Stomach (tissue), 9 donors: ENCODE measurements around the gene SH2D7. TPM values are rescaled to one million over a fixed set of nuclear protein-coding genes. Genes with fewer than 3 reads are reported as not detected.

Experiments used
- DNase-seq, 2 donors: peaks; one replicate each; pipeline versions ENCODE4 v3.0.0 to v3.0.0-alpha.2; 2013 to 2019
- H3K27ac ChIP-seq, 5 donors: fragments of 200-600 bp in 4 of 5; sonication (generic) in 4 of 5; one replicate each; pipeline ENCODE4 v1.5.1; 2013 to 2019; ENCODE audit warnings: mild to moderate bottlenecking in 1 of 5, moderate library complexity in 1 of 5
- H3K27me3 ChIP-seq, 3 donors: fragments of 200-600 bp; sonication (generic); one replicate each; pipeline ENCODE4 v1.5.1; 2017 to 2019; ENCODE audit warnings: mixed run types in 1 of 3
- H3K36me3 ChIP-seq, 4 donors: fragments of 200-600 bp; sonication (generic); 1 replicate in 3 of 4; 2 replicates in 1 of 4; pipeline ENCODE4 v1.5.1; 2016 to 2019
- H3K4me1 ChIP-seq, 4 donors: fragments of 200-600 bp; sonication (generic); one replicate each; pipeline ENCODE4 v1.5.1; 2016 to 2019
- H3K4me3 ChIP-seq, 4 donors: fragments of 200-600 bp; sonication (generic) in 3 of 4; one replicate each; pipeline ENCODE4 v1.5.1; 2016 to 2019; ENCODE audit warnings: mild to moderate bottlenecking in 1 of 4
- H3K9me3 ChIP-seq, 4 donors: fragments of 200-600 bp; sonication (generic); one replicate each; pipeline ENCODE4 v1.5.1; 2016 to 2019
- EP300 ChIP-seq: sonication (generic); formaldehyde crosslinking; IDR thresholded peaks from one replicate; pipeline ENCODE4 v1.6.1; 2017; ENCODE audit warnings: antibody characterized with exemption
- POLR2A ChIP-seq, 4 donors: fragments of 450-650 bp; IDR thresholded peaks; one replicate each; pipeline ENCODE4 v1.6.1; 2016; ENCODE audit warnings: antibody characterized with exemption in 4 of 4, control low read depth in 2 of 4, mild to moderate bottlenecking in 1 of 4, moderate library complexity in 1 of 4
- POLR2AphosphoS5 ChIP-seq, 3 donors: sonication (generic); formaldehyde crosslinking; IDR thresholded peaks; one replicate each; pipeline ENCODE4 v1.6.1; 2016; ENCODE audit warnings: antibody characterized with exemption in 3 of 3
- WGBS, 5 donors: extraction: QIAGEN DNeasy Blood & Tissue Kit in 3 of 5; methylation state at CpG; one replicate each; pipeline versions ENCODE4 v1.1.5 to v1.1.7; 2013 to 2018; 5-methylcytosine and 5-hydroxymethylcytosine counted together
- intact Hi-C: fragments of 100-400 bp; cut with DNase I; formaldehyde crosslinking; loops from one replicate; pipeline ENCODE4 v1.15.1; 2023; ENCODE audit warnings: low total_unique reads
- polyA plus RNA-seq, 3 donors: library from polyadenylated mRNA; stranded (reverse); fragments of 200-250 nt; gene quantifications; one replicate each; pipeline ENCODE4 v1.2.3, GENCODE V29; 2013
- total RNA-seq, 5 donors: library from RNA; depleted of rRNA; stranded (reverse); fragments of >200 nt; gene quantifications; one replicate each; pipeline versions ENCODE4 v1.1.0 to v1.2.3, GENCODE V29; 2014 to 2016
- TF ChIP-seq, protein P1 (sequence below), 7 experiments: fragments of 450-650 bp in 4 of 7; fragments of 200-600 bp in 3 of 7; sonication (generic) in 3 of 7; IDR thresholded peaks; one replicate each; pipeline ENCODE4 v1.5.1; 2016 to 2019; ENCODE audit warnings: antibody characterized with exemption in 7 of 7, control low read depth in 2 of 7, mild to moderate bottlenecking in 1 of 7
- donor health status: healthy with polysubstance abuse.
- donor health status: Bipolar disorder and iron deficiency.
- donor health status: healthy.

SH2D7 gene
- total and polyA plus RNA-seq, 8 donors, result 0.29 to 0.45 TPM; not detected in 6

GRCh38 chr15:78102741-78103140, 10.4 kb downstream of the SH2D7 start:
- peak overlapping the region in 2 of 5 donors; percentile 36 to 62 for H3K27ac ChIP-seq
- no peak for TF ChIP-seq POLR2A (IDR thresholded peaks at IDR 0.05)
- TF ChIP-seq, protein P1, sequence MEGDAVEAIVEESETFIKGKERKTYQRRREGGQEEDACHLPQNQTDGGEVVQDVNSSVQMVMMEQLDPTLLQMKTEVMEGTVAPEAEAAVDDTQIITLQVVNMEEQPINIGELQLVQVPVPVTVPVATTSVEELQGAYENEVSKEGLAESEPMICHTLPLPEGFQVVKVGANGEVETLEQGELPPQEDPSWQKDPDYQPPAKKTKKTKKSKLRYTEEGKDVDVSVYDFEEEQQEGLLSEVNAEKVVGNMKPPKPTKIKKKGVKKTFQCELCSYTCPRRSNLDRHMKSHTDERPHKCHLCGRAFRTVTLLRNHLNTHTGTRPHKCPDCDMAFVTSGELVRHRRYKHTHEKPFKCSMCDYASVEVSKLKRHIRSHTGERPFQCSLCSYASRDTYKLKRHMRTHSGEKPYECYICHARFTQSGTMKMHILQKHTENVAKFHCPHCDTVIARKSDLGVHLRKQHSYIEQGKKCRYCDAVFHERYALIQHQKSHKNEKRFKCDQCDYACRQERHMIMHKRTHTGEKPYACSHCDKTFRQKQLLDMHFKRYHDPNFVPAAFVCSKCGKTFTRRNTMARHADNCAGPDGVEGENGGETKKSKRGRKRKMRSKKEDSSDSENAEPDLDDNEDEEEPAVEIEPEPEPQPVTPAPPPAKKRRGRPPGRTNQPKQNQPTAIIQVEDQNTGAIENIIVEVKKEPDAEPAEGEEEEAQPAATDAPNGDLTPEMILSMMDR (IDR thresholded peaks at IDR 0.05), result no peak
- no peak for TF ChIP-seq EP300
- no peak for TF ChIP-seq POLR2AphosphoS5 (IDR thresholded peaks at IDR 0.05)
- WGBS, 5 donors, result 83 to 95% (median 87%) methylated on average over 4 to 6 of the region's 6 CpGs
- intact Hi-C loops, result no loop called here
- no peak overlapping the region for H3K4me3 ChIP-seq
- no peaks in the 10 kb centered on the region for H3K27me3 ChIP-seq
- H3K36me3 ChIP-seq, result no peaks in the 10 kb centered on the region
- H3K9me3 ChIP-seq, result no peaks in the 10 kb centered on the region
- DNase-seq, result no peak
- peaks cover 0 to 36% (median 2%) of the 10 kb centered on the region in 4 donors for H3K4me1 ChIP-seq

GRCh38 chr15:78103406-78104118, 11.2 kb downstream of the SH2D7 start:
- H3K27ac ChIP-seq, result peak overlapping the region in 3 of 5 donors; percentile 30 to 62 (median 36)
- H3K27me3 ChIP-seq, result no peaks in the 10 kb centered on the region
- intact Hi-C loops, result no loop called here
- H3K4me3 ChIP-seq, result no peak overlapping the region
- peak; percentile 41 to 68 for DNase-seq
- TF ChIP-seq EP300 (no peak), POLR2AphosphoS5 (IDR thresholded peaks at IDR 0.05) (peak in 2 of 3 donors; percentile 7 to 31)
- TF ChIP-seq, protein P1 (IDR thresholded peaks at IDR 0.05), result no peak
- WGBS, 5 donors, result 78 to 89% (median 84%) methylated on average over 12 of the region's 12 CpGs
- peaks cover 0 to 43% (median 2%) of the 10 kb centered on the region in 4 donors for H3K4me1 ChIP-seq
- no peaks in the 10 kb centered on the region for H3K9me3 ChIP-seq
- H3K36me3 ChIP-seq, result no peaks in the 10 kb centered on the region

- Histone ChIP-seq H3K27me3 (no peaks in the 10 kb centered on the region), H3K4me1 (peaks cover 0 to 45% (median 2%) of the 10 kb centered on the region in 4 donors), H3K36me3 (no peaks in the 10 kb centered on the region), H3K4me3 (no peak overlapping the region), H3K27ac (peak overlapping the region in 1 of 5 donors; percentile 62), H3K9me3 (no peaks in the 10 kb centered on the region)
- intact Hi-C loops, result no loop called here
- DNase-seq, result no peak
- 86 to 91% (median 90%) methylated on average over 4 of the region's 4 CpGs for whole genome bisulfite sequencing, 5 donors
- TF ChIP-seq POLR2AphosphoS5 (IDR thresholded peaks at IDR 0.05) (no peak), EP300 (no peak), POLR2A (IDR thresholded peaks at IDR 0.05) (no peak)
- TF ChIP-seq, protein P1 (IDR thresholded peaks at IDR 0.05), result no peak
These were observed 11.7 kb downstream of the SH2D7 start for GRCh38 chr15:78104119-78104479.

DNA sequence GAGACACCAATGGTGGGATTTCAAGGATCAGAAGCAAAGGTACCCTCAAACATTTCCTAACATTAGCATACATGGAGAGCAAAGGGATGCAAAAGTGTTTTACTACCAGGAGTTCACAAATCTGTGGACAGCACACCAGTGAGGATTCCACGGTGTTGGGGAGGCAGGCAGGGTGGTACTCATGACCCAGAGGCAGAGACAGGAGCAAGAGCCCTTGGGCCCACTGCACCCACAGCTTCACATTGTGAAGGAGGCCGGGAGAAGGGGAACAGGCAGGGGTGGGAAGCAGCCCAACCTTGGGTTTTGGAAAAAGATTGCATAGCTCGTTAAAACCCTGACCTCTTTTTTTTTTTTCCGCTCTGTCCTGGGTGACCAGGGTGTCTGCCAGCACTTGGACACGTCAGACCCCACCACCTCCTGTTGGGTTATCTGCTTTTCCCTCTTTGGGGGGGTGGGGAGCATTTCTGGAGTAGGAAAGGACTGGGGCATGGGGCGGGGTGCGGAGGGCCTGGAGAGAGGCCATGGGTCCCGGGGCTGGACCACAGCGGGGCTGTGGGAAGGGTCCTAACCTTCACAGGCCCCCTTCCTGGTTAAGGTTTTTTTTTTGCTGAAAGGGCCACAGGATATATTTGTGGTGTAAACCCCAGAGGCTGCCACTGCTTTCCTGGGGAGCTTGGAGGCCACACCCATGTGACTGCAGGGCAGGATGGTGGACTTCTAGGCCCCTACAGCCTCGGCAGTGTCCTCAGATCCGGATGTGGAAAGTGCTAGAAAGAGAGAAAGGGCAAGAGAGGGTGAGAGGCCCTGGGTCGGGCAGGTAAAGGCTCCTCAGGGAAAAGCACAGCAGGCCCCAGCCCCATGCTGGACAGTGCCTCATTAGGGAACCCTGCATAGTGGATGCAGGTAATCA, 12.5 kb downstream of the SH2D7 start:
- 72 to 86% (median 76%) methylated on average over 12 of the region's 12 CpGs for WGBS, 5 donors
- Histone ChIP-seq H3K27ac (no peak overlapping the region), H3K9me3 (no peaks in the 10 kb centered on the region), H3K27me3 (no peaks in the 10 kb centered on the region), H3K4me3 (no peak overlapping the region), H3K4me1 (peaks cover 0 to 45% (median 2%) of the 10 kb centered on the region in 4 donors), H3K36me3 (no peaks in the 10 kb centered on the region)
- no peak for TF ChIP-seq POLR2AphosphoS5 (IDR thresholded peaks at IDR 0.05)
- TF ChIP-seq POLR2A (IDR thresholded peaks at IDR 0.05), result no peak
- no peak for TF ChIP-seq EP300
- intact Hi-C loops, result loop anchor here (5.0 kb wide), 2 partner anchors 103 to 138 kb away; no protein-coding TSS in a partner anchor
- DNase-seq, result no peak
